ENCODE measurements around the gene ATP2A1. TPM values are rescaled to one million over a fixed set of nuclear protein-coding genes. Genes with fewer than 3 reads are reported as not detected.

ATP2A1 gene
- total RNA-seq, 1 experiment from 2014 or later: 10.3 TPM

GRCh38 chr16:28858421-28858820 is 19.9 kb upstream of the ATP2A1 start:
- Histone ChIP-seq H3K36me3 (ENCODE audit: control insufficient read depth in 1 of 2, insufficient read depth in 2 of 2, low read length in 2 of 2) (no peaks in the 10 kb centered on the region), H3K4me3 (replicated peaks in 1 of 2; ENCODE audit: low read depth in 1 of 2, low read length in 2 of 2) (no peak overlapping the region), H3K27me3 (ENCODE audit: insufficient read depth, low read length) (no peaks in the 10 kb centered on the region), H3K9me2 (ENCODE audit: insufficient read depth) (no peaks in the 10 kb centered on the region), H3K4me2 (ENCODE audit: low read length) (peak overlapping the region; percentile 46), H2AFZ (ENCODE audit: low read depth, low read length, poor library complexity, severe bottlenecking) (no peak overlapping the region), H4K20me1 (ENCODE audit: insufficient read depth) (no peaks in the 10 kb centered on the region), H3K4me1 (ENCODE audit: control insufficient read depth in 1 of 2, insufficient read depth in 2 of 2, low read length in 2 of 2) (peaks cover 13 to 30% of the 10 kb centered on the region in 2 experiments), H3K9ac (ENCODE audit: low read length) (no peak overlapping the region), H3K27ac (ENCODE audit: low read depth, low read length) (no peak overlapping the region), H3K9me3 (ENCODE audit: control insufficient read depth in 1 of 2, insufficient read depth in 1 of 2, low read depth in 1 of 2, low read length in 2 of 2) (no peaks in the 10 kb centered on the region), H3K79me2 (ENCODE audit: insufficient read depth, low read length) (peaks cover 12% of the 10 kb centered on the region)
- no TSS peak for BruUV-seq (replicated peaks)
- TF ChIP-seq SRF (IDR thresholded peaks at IDR 0.05; ENCODE audit: low read depth) (no peak), POLR2AphosphoS5 (IDR thresholded peaks at IDR 0.05; ENCODE audit: low read depth, low read length) (0 out of 2 replicates have a peak, but pooled peaks have one; percentile 4)
- ATAC-seq (no peak), DNase-seq (ENCODE audit: low read depth, low spot score) (no peak)
- intact Hi-C loops (cut with micrococcal nuclease): no loop called here
- CTCF ChIA-PET: interaction anchor here (0.8 to 1.4 kb wide), 2 partner anchors 12 to 86 kb away, joined by 4 to 7 read pairs; no protein-coding TSS in a partner anchor
- RAD21 ChIA-PET (ENCODE audit: low non-redundant PET in 1 of 2, low total read pairs in 2 of 2, uncharacterized antibody in 2 of 2, unreplicated experiment in 2 of 2): no interaction called here
- POLR2A ChIA-PET: interaction anchor here (0.6 kb wide), 1 partner anchor 64 kb away, joined by 3 read pairs; no protein-coding TSS in a partner anchor

GRCh38 chr16:28859326-28859725 is 19.0 kb upstream of the ATP2A1 start:
- Histone ChIP-seq H3K27ac (ENCODE audit: low read depth, low read length) (no peak overlapping the region), H3K36me3 (ENCODE audit: control insufficient read depth in 1 of 2, insufficient read depth in 2 of 2, low read length in 2 of 2) (no peaks in the 10 kb centered on the region), H3K9me2 (ENCODE audit: insufficient read depth) (no peaks in the 10 kb centered on the region), H3K9me3 (ENCODE audit: control insufficient read depth in 1 of 2, insufficient read depth in 1 of 2, low read depth in 1 of 2, low read length in 2 of 2) (no peaks in the 10 kb centered on the region), H3K9ac (ENCODE audit: low read length) (no peak overlapping the region), H3K4me3 (replicated peaks in 1 of 2; ENCODE audit: low read depth in 1 of 2, low read length in 2 of 2) (no peak overlapping the region), H3K4me1 (ENCODE audit: control insufficient read depth in 1 of 2, insufficient read depth in 2 of 2, low read length in 2 of 2) (peaks cover 13 to 32% of the 10 kb centered on the region in 2 experiments), H3K27me3 (ENCODE audit: insufficient read depth, low read length) (no peaks in the 10 kb centered on the region), H2AFZ (ENCODE audit: low read depth, low read length, poor library complexity, severe bottlenecking) (no peak overlapping the region), H4K20me1 (ENCODE audit: insufficient read depth) (no peaks in the 10 kb centered on the region), H3K79me2 (ENCODE audit: insufficient read depth, low read length) (peaks cover 21% of the 10 kb centered on the region), H3K4me2 (ENCODE audit: low read length) (no peak overlapping the region)
- no TSS peak for BruUV-seq (replicated peaks)
- ATAC-seq (no peak), DNase-seq (ENCODE audit: low read depth, low spot score) (no peak)
- intact Hi-C loops (cut with micrococcal nuclease): no loop called here
- ChIA-PET POLR2A (no interaction called here), CTCF (interaction anchor here (1.4 kb wide), 1 partner anchor 12 kb away, joined by 7 read pairs; no protein-coding TSS in a partner anchor), RAD21 (ENCODE audit: low non-redundant PET in 1 of 2, low total read pairs in 2 of 2, uncharacterized antibody in 2 of 2, unreplicated experiment in 2 of 2) (no interaction called here)
- TF ChIP-seq JUND (IDR thresholded peaks at IDR 0.05): no peak
- TF ChIP-seq CTCF (IDR thresholded peaks at IDR 0.05 in 2 of 3, conservative IDR thresholded peaks at IDR 0.05 in 1 of 3; ENCODE audit: borderline replicate concordance in 1 of 3, insufficient read depth in 1 of 3, low read depth in 2 of 3, low read length in 2 of 3): no peak
- no peak for TF ChIP-seq ELF1 (IDR thresholded peaks at IDR 0.05; ENCODE audit: borderline replicate concordance, low read depth)
- no peak for TF ChIP-seq CEBPB (IDR thresholded peaks at IDR 0.05; ENCODE audit: low read depth)
- TF ChIP-seq MAX (IDR thresholded peaks at IDR 0.05): no peak
- no peak for TF ChIP-seq POLR2AphosphoS5 (IDR thresholded peaks at IDR 0.05; ENCODE audit: low read depth, low read length)
- no peak for TF ChIP-seq ZFX (IDR thresholded peaks at IDR 0.05)
- TF ChIP-seq REST (IDR thresholded peaks at IDR 0.05; ENCODE audit: low read depth): no peak
- TF ChIP-seq ZBTB33 (IDR thresholded peaks at IDR 0.05; ENCODE audit: extremely low read depth, insufficient replicate concordance, low read length): no peak
- TF ChIP-seq FOSL1 (IDR thresholded peaks at IDR 0.05; ENCODE audit: low read depth): no peak
- no peak for TF ChIP-seq SP1 (IDR thresholded peaks at IDR 0.05; ENCODE audit: low read depth)
- TF ChIP-seq YY1 (IDR thresholded peaks at IDR 0.05; ENCODE audit: extremely low read depth, insufficient replicate concordance, low read depth, low read length): no peak

Measured in HCT116 (cell line).